T1000 (cell line): ENCODE measurements around the gene LYZL6.
"Not testable (repeated sequence)": the region's sequence is repeated elsewhere in the genome, so short reads cannot be mapped to it uniquely, and the experiment has no call there.

ENCODE experiments used
- DNase-seq: peaks from one replicate; lab custom pipeline; 2025; ENCODE audit warnings: mixed read lengths; lab: John Stamatoyannopoulos, UW

The LYZL6 gene

DNA sequence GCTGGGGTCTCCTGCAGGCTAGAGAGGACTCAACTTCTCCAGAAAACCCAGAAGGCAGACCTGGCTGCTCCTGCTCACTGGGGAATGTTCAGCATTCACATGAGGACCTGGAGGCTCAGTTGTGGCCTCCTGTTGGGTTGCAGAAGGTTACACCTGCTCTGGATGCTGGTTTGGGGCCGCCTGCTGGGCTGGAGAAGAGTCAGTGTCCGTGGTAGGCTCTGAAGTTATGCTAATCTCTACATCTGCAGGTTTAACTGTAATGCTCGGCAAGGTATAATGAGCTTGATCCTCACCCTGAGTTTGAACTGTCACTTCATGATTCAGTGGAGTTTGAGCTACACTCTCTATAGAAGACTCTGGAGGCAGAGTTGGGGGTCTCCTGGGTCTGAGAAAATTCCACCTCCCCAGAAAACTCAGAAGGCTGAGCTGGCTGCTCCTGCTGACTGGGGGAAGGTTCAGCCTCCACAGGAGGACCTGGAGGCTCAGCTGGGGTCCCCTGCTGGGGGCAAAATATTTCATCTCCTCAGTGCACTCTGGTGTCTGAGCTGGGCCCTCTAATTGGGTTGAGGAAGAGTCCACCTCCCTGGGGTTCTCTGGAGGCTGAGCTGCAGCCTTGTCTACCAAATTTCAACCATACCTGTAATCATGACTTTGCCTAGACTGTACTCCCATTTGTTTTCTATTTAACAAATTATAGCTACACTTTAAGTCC lies 36.4 kb downstream of the LYZL6 start:
- DNase-seq: no peak

DNA sequence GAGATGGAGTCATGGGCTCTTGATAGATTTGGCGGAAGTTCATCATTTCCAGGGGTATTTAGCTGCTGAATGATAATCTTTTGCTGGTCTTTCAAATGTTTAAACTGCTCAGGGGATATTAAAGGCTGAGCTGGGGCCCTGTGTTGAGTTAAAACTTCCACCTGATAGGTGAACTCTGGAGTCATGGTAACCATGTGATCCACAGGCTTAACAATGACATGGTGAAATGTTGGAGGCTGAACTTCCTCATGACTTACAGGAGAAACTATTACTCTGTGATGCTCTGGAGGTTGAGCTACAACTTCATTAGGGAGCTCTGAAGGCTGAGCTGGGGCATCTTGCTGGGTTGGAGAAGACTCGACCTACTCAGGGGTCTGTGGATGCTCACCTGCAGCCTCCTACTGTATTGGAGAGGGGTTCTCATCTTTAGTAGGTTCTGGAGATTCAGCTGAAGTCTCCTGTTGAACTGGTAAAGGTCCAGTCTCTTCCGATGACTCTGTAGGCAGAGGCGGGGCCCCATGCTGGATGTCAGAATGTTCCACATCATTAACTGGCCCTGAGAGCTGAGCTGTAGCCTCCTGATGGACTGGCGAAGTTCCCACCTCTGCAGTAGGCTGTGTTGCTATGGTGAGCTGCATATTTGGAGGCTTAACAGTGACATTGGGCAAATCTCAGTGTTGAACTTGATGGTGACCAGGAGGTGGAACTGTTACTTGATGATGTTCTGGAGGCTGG lies 37.2 kb downstream of the LYZL6 start:
- no peak for DNase-seq

DNA sequence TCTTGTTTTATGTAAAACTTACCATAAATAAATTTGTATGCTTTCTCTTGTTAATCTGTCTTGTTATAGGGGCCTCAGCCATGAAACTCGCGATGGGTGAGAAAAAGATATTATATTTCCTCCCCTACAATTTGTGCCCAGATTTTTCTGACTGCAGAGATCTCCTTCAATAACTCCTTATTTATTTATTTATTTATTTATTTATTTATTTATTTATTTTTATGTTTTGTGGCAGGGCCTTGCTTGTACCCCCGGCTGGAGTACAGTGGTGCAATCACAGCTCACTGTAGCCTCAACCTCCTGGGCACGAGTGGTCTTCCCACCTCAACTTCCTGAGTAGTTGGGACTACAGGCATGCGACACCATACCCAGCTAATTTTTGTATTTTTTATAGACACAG lies 40.1 kb downstream of the LYZL6 start:
- no peak for DNase-seq

DNA sequence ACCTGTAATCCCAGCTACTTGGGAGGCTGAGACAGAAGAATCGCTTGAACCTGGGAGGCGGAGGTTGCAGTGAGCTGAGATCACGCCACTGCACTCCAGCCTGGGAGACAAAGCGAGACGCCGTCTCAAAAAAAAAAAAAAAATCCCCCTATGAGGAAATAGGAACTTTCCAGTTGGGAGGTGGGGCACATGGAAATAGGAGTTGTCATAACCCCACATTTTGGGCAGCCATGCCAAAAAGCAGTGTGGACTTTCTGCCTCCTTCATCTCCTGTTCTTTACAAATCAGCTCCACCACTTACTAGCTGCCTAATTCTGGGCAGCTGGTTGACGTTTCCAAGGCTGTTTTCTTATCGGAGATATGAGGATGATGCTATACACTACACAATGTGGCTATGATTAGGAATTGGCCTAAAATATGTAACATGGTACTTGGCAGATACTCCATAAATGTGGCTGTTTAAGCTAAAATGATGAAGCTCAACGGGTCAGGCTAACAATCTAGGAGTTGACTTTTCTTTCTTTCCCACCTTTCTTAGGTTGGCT lies 41.8 kb downstream of the LYZL6 start:
- DNase-seq: no peak

DNA sequence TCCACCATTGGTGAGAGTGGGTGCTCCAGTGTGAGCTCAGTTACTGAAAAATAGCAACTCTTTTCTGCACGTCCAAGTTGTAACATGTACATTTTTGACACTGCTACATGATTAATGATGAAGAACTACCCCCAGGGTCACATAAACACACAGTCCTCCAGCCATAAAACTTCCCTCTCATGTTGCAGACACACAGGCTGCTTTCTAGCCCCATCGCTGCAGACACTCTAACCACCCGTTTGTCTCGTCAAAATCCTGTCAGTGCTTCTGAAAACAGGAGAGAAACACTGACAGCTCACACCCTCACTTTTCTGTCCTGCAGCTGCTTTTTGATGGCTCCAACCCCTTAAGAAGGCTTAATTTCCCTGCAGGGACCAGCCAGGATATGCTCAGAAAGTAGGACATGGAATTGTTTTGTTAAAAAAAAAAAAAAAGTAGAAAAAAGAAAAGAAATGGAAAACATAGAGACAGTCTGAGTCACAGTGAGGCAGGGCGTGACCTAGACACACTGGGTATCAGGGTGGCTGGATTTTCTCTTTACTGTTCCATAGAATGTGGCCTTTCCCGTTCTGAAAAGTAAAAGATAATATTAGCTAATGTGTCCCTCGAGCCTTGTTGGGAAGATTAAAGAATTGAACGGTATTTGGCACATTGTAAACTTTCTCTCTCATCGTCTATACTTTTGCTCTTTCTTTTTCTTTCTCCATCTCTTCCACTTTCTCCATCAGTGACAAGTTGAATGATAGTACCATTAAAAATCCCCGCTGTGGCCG lies 42.6 kb downstream of the LYZL6 start:
- DNase-seq: no peak

DNA sequence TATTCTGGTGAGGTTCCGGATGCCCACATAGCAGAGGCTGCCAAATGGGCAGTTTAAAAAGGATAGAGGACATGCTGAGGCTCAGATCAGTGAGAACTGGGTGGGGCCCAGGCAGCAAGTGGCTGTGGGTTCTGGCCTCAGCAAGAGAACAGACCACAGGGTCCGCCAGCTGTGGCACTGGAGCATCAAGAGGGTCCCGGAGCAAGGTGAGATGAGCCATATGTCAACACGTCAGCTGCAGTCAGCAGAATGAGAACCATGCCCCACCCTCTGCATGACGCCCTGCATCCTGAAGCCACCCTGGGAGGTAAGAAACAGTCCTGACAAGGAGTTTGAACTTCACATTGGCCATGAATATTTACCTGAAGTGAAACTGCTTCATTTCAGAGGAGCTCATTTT lies 43.2 kb downstream of the LYZL6 start:
- DNase-seq: no peak

DNA sequence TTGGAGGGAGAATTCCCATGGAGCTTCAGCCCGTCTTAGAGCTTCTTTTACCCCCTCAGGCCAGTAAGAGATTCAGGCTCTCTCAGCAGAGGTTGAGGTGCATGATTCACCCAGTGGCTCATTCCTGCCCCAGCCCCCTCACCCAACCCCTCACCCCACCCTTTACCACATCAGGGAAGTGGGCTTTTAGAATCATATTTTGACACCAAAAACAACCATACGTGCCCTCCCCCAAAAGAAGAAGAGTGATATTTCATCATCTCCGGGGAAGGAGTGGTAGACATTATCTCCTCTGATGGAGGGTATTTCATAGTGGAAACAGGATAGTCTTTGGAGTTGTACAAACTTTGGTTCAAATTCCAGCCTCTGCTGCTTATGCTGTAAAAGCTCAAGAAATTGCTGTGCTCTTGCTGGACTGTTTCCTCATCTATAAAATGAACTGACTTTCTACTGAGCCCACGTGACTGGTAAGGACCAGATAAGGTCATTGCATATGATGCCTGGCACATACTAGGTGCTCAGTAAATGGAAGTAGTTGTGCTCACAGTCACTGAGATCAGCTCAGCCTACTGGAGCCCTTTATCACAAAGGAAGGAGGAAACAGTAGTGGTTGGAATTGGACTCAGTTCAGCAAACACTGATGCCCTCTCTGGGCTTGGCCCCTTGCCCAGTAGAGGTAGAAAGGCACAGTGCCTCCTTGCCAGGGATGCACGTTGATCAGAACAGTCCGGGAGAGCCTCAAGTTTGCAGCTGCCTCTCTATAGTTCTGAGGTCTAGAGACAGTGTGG lies 45.0 kb downstream of the LYZL6 start:
- no peak for DNase-seq

DNA sequence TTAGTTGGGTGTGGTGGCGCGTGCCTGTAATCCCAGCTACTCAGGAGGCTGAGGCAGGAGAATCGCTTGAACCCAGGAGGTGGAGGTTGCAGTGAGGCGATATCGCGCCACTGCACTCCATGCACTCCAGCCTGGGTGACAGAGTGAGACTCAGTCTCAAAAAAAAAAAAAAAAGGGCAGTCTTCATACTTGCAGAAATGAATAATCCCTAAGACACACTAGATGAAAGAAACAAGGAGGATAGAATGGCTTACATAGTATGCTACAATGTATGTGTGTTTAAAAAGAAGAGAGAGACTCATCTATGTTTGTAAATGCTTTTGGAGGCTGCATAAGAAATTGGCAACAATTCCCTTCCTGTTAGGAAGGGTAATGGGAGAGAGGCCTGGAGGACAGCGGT lies 45.7 kb downstream of the LYZL6 start:
- DNase-seq: not testable (repeated sequence)

DNA sequence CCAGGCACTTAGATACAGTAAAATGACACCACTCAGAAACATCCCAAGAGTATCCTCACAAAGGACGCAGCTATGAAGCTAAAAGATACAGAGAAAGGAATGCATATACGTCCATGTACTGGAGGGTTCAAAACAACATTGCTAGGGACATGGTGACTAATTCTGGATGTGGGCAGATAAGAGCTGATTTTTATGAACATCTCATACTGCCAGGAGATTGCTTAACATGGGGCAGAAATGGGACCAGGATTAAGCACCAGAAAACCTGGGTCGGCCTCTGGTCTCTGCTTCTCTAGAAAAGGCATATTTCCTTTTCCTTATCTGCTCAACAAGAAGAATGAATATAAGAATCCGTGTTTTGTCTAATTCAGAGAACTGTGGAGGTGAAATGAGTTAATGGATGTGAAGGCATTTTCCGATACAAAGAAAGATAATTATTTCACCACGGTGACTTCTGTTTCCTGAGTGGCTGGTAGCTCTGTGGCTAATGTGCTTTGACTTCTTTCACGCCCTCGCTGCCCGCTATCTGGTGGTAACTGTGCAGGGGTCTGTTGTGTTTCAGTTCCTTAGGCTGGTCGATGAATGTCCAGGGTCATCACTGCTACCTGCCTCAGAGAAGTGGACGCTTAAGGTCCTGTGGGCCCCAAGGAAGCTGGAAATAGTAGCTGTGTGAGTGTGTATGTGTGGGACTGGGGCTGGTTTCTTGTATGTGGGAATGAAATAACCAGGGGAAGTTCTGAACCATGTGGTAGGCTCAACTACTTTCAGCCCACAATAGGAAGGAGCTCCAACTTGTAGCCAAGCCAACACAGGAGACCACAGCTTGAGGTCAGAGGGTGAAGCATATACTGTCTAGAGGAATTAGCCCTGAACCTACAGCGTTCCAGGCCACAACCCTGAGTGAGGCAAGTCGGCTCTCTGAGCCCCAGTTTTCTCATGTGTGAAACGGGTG lies 47.6 kb downstream of the LYZL6 start:
- no peak for DNase-seq

DNA sequence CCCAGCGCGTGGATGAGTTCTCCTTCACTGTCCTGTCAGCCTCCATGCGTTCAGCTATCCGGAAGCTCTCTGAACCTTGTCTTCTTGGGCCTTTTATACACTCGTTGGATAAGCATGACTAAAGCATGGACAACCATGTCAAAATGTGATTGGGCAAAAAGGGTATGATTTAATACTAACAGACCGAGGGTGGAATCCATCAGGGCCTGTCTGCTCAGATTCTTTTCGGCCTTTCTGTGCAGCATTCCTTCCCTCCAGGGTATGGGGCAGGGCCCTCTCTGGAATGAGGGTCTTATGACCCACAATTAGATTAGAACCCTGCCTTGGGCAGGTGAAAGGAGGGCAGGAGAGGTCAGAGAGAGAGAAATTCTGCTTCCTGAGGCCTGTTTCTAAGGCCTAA lies 49.3 kb downstream of the LYZL6 start:
- DNase-seq: no peak

DNA sequence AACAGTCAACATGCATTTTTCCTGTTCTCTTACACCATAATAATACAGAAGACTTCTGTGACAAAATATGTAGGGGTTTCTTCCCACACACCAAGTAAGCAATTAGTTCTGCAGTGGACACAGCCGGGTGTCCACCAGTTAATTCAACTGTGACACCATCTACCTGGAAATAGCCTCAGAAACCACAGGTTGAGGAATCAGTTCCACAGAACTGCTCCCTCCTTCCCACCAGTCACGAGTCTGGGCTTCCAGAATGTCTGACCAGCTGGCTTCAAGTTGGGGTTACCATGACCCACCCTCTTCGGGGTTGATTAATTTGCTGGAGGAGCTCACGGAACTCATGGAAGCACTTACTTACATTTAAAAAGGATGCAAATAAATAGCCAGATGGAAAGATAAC lies 49.8 kb downstream of the LYZL6 start:
- no peak for DNase-seq

DNA sequence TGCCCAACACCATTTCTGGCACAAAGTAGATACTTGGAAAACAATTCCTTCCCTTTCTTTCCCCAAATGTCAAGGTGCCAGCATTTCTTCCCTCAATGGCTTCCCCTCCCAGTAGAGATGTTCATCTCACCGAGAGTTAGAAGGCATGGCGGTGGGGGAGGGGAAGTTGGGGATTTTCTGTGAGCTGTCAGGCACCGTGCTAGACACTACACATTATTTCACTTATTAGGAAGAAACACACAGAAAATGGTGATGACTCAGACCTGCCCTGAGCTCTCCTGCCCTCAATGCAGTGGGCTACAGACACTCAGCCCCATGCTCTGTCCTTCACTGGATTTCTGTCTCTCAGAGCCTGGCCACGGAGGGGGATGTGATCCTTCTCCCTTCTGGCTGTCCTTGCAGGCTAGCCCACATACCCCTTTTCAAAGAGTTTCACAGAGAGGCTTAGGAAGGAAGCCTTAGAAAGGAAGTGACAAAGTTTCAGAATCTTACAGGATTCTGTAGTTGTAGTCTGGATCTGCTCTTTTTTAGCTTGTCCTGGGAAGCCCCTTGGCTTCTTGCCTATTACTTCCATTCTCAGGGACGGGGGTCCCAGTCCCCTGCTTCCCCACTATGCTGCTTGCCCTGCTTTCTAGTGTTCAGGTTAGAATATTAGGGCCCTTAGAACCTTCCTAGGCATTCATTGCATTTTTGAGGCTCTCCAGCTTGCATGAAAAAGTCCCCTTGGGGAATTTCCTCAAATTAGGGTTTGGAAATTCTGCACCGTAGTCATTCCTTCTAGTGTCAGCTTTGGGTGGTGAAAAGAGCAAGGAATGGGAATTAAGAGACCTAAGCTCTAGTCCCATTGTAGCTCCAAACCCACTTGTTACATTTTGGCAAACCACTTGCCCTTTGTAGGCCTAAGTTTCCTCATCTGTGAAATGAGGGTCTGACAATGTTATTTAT lies 51.1 kb downstream of the LYZL6 start:
- no peak for DNase-seq

DNA sequence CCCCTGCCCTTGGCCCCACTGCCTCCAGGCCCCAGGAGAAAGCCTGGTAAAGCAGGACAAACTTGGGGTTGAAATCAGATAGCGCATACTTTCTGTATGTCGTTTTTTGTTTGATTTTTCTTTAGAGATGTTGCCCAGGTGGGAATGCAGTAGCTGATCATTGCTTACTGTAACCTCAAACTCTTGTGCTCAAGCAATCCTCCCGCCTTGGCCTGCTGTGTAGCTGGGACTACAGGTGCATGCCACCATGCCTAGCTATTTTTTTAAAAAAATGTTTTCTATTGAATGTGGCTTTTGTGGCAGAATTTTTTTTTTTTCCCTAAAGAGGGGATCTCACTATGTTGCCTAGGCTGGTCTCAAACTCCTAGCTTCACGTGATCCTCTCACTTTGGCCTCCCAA lies 52.2 kb downstream of the LYZL6 start:
- DNase-seq: no peak

DNA sequence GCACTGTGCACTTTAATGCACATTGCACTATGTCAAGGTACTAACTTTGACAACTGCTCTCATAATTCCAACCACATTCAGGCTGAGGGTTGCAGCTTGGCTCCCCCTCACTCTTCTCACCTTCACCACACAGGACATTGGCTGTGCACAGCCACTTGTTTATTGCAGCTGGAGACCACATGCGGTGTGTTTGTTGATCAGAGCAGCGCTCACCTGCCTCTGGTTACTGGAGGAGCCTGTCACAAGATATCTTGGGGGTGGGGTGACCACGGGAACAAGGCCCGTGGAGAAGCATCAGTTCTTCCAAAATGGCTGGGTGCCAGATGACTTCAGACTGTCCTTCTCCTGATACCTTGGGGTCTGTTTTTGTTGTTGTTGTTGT lies 52.7 kb downstream of the LYZL6 start:
- DNase-seq: no peak

DNA sequence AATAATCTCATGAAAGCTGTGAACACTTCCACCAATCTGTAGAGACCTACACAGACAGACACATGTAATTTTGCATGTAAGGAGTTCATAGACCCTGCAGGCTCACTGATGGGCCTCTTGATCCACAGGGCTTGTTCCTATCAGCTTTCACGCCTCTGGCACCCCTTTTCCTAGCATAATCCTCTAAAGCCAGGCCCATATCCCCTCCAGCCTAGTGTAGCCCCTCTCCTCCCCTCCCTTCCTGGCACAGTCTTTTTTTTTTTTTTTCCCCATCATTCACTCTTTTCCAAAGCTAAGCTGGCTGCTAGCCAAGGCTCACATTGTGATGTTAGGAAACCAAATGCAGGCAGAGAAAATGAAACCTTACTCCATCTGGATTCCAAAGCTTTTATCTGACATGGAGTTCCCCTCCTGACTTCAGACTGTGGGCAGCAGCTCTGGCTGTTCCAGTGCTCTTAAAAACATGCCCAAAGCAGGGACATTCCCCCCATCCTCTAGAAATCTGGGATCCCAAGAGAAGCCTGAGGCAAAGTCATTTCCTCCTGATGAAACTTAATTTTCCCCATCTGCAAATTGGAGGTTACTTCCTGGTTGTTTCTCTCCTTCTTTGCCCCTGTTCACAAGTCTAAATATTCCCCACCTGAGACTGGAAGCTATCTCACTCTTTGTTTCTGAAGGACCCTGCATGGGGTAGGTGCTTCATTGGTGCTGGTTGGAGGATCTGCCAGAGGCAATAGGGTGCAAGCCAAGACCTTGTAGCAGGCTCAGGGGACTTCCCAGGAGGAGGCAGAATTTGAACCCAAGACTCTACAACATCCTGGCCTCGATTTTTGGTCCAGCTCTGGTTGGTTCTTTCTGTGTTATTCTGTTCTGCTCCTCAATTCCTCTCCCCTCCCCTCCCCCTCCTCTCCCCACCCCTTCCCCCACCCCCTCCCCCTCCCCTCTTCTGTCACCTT lies 53.4 kb downstream of the LYZL6 start:
- no peak for DNase-seq

DNA sequence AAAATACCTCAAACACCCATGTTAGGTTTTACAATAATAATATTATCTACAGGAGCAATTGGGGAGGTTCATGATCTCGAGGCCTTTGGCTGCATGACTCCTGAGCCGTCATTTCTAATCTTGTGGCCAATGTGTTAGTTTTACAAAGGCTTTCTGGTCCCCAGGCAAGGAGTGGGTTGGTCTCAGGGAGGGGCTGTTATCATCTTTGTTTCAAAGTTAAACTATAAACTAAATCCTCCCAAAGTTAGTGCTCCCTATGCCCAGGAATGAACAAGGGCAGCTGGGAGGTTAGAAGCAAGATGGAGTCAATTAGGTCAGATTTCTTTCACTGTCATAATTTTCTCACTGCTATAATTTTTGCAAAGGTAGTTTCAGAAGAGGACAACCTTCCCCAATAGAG lies 54.3 kb downstream of the LYZL6 start:
- DNase-seq: no peak
